GM19397 (cell line): ENCODE data around the gene C16orf90.
"Not testable (repeated sequence)": the region's sequence is repeated elsewhere in the genome, so short reads cannot be mapped to it uniquely, and the experiment has no call there.

Experiments
- ATAC-seq: cut with Tn5 transposase; IDR thresholded peaks from one replicate; pipeline ENCODE4 v1.9.1; 2021; ENCODE audit warnings: mild to moderate bottlenecking, moderate library complexity; ENCODE audit not compliant: unreplicated experiment

The C16orf90 gene

DNA sequence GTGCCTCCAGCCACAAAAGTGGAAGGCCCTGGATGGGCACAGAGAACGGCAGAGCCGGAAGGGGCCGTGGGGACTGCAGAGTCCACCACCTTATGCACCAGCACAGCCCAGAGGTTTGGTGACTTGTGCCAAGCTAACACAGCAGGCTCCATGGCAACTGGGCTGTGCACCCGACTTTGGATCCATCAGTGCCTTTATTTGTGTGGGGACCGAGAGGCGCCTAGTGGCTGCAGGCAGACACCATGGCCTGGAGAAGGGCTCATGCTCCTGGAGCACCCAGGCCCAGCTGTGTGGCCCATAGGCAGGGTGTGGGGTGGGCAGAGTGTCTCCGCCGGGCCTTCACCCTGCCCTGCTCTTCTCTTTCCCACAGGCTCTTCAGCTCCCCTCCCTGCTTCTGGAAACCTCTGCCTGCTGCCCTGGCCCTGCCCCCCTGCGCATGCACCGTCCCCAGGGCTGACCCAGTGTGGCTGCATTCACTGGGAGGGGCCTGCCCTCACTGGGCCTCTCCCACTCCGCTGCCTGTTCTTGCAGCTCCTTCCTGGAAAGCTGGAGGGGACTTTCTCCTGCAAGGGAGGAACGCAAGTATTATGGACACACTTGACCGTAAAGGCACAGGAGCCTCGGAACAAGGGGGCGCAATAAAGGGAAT lies 10.1 kb downstream of the C16orf90 start:
- ATAC-seq: no peak

DNA sequence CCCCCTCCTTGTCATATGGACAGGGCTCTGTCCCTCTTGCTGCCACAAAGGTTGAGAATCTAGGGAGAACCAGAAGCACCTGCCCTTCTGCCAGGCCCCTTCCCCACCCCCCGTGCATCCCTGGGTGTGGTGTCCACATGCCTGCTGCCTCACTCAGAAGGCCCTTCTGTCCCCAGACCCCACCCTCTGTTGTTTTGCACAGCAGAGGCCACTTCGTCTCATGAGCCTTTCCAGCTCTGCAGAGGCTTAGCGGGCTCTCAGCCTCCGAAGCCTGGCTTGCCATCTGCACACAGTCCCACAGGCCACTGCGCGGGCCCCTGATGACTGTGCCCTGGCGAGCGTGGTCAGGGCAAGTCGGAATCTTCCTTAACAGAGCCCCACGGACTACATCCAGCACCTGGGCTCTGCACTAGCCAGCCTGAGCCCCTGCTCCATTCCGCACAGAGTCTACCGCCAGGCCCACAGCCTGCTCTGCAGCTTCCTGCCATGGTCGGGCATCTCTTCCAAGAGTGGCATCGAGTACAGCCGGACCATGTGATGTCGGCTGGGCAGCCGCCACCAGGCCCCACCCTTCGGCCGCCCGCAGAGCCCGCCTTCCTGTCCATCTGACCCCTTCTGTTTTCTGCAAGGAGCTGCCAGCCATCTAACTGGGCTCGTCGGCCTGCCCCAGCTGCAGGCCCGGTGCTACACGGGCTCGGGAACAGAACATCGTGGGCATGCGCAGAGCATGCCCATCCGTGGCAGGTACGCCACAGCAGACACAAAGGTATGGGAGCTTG lies 10.8 kb downstream of the C16orf90 start:
- ATAC-seq: no peak

DNA sequence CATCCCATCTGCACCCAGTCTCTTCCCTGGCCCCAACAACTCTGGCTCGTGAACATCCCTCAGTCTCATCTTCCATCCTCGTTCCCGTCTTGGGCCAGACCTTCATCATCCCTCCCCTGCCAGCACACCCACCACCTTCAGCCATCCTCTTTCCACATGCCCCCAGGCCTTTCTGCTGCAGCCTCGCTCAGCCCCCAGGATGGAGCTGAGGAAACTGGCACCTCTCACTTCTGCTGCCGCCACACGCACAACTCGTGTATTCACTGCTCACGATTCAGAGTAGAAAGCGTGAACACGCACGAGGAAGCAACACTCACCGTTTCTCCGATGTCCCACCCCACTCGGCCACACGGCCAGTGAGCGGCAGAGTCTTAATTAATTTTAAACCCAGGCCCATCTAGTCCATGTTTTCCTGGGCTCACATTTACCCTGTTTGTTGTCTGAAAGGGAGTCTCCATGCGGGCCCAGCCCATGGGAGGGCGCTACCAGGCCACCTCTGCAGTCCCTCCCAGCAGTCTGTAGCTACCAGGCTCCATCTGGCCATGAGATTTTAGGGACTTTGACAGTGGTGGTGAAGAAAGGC lies 12.5 kb downstream of the C16orf90 start:
- no peak for ATAC-seq

DNA sequence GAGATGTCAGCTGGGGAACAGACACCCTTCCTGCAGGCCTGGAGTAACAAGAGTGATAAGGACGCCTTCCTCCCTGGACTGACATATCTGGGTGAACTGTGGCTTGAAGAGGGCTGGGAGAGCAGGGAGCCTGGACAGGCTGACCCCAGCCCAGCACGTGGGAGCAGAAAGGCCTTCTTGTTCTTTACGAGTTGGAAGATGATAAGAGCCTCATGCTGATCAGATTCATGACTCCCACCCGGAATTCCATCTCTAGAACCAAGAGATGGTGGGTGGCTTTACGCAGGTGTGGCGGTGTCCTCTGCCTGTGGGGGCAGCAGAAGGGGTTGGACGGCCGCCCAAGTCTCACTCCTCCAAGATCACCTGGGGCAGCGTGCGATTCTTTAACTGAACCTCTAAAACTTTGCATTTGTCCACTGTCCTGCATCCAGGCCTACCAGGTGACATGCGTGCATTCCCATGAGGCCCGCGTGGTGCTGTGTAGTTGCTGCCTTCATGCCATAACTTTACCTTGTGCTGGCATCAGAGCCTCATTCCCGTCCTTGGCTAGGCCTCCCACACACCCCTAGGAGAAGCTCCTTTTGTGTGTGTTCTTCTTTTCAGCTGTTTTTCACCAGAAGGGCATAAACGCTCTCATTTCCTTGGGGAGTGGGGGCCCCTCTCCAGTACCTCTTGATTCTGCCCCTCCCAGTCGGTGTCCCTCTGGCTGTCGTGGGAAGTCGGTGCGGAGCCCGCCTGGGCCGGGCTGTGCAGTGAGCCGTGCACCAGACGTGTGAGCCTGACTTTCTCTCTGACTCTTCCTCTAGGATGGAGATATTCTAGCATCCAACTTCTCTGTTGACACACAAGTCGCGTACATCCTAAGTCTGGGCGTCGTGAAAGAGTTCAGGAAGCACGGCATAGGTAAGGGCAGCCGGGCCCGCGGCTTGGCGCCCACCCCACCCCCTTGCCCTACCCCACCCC lies 13.3 kb downstream of the C16orf90 start:
- no peak for ATAC-seq

DNA sequence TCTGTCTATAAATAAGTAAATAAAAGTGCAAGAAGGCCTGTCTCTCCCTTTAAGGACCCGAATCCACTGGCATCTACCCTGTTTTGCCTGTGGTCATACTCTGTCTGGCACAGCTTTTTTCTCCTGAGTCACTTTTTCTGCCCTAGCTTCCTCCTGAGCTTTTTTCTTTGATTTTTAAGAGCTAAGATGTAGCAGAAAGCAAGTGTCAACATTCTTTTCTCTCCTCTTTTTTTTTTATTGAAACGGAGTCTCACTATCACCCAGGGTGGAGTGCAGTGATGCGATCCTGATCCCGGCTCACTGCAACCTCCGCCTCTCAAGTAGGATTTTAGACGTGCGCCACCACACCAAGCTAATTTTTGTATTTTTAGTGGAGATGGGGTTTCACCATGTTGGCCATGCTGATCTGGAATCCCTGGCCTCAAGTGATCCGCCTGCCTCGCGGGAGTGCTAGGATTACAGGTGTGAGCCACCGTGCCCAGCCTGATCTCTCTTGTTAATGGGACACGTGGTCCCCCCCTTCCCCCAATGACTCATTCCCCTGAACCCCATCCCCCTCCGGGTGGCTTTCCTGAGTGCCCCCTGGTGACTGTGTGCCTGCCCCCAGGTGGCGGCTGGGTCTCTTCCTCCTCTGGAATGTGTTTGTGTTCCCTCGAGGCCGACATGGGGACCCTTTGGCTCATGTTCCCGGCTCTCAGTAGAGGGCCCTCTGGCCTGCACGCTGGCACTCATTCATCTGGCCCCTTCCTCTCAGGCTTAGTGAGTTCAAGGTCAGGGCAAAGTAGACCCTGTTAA lies 14.2 kb downstream of the C16orf90 start:
- no peak for ATAC-seq

DNA sequence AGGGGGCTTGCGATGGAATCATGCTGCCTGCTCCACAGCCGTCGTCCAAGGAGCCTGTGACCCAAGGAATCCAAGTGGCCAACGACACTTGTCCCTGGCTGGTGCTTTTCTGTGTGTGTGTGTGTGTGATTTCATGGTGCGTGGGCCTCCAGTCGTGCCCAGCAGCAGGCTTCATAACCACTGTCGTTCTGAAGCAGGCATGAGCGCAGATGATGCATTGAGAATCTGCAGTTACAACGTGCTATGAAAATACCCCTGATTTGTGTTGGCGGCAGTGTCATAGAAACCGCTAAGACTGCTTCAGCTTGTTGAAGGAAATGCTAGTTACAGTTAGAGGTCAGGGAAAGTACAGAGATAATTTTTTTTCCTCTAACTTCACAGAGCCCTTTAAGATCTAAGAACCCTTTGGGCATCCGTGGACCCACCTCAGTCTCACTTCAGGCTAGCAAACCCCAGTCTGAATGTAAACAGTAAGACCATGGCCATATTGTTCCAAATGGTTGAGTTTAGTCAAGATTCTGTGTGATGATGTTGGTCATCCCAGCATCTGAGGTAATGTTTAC lies 15.6 kb downstream of the C16orf90 start:
- ATAC-seq: no peak

DNA sequence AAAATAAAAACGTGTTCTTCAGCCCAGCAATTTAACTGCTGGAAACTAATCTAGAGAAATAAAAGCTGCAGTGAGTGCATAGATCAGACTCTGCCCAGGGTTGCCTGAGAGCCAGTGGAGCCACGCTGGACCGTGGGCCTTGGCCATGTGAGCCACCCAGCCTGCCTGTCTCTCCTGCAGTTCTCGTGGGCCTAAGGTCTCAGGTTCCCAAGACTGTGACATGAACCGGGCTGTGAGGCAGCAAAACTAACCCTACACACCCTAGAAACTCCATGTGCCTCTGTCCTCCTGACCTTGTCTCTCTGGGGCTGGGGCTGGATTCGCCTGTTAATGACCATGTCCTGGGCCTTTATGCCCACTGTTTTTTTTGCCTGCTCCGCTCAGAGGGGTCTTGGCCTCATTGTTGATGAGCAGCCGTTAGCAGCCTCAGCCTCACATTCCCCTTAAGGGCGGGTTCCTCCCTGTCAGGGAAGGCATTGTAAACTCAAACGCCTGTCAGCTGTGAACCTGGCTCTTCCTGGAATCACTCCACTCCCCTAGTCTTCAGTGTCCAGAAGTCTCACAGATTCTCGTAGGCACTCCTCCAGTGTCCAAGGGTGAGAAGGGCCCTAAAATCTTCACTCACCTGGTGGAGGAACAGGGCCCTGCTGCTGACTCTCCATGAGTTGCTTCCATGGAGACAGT lies 16.9 kb downstream of the C16orf90 start:
- ATAC-seq: no peak

DNA sequence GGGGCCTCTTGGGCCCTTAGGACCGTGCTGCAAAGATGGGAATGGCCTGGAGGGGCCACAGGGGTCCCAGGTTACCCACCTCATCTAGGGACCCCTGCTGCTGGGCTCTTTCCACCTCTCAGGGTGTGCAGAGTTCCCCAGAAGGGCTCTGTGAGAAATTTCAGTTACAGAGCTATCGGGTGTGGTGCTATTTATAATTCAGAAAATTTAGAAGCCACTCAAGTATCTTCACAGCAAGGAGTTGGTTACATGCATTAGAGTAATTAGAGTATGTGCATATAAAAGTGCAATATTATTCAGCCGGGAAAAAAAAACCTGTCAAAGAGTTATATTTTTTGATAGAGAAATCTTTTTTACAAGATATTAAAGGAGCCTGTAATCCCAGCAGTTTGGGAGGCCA lies 18.9 kb downstream of the C16orf90 start:
- ATAC-seq: no peak

DNA sequence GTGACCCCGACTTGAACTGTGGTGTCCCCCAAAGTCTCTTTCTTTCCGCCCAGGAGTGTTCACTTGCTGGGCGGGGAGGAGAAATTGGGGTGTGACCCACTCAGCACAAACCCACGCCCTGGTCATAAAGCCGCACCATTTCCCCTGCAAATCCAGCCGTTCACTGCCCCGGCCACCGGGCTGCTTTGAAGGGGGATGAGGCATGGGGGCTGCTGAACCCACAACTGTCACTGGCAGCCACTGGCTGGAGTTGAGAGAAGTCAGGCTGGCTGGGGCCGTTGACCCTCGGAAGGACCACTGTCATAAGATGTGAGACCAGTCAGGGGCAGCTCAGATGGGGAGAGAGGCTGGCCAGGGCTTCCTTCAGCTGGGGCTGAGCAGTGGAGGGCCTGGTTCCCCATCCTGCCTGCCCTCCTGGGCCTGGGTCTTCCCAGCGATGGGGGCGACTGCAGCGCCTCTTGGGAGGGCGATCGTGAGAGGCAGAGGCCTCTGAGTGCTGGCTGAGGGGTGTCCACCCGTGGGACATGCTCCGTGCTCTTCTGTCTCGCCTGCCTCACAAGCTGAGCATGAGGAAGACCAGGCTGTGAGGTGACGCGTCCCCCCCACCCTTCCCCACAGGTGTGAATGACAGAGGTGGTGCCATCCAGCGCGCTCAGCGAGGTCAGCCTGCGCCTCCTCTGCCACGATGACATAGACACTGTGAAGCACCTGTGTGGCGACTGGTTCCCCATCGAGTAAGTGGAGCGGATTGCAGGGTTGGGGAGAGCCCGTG lies 19.5 kb downstream of the C16orf90 start:
- no peak for ATAC-seq

DNA sequence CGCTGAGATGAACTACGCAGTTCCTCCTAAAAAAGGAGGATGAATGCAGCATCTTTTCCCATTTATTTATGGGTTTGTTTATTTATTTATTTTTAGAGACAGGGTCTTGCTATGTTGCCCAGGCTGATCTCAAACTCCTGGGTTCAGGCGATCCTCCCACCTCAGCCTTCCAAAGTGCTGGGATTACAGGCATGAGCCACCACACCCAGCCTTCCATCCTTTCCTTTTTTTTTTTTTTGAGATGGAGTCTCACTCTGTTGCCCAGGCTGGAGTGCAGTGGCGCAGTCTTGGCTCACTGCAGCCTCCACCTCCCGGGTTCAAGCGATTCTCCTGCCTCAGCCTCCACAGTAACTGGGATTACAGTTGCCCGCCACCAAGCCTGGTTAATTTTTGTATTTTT lies 20.4 kb downstream of the C16orf90 start:
- not testable (repeated sequence) for ATAC-seq

DNA sequence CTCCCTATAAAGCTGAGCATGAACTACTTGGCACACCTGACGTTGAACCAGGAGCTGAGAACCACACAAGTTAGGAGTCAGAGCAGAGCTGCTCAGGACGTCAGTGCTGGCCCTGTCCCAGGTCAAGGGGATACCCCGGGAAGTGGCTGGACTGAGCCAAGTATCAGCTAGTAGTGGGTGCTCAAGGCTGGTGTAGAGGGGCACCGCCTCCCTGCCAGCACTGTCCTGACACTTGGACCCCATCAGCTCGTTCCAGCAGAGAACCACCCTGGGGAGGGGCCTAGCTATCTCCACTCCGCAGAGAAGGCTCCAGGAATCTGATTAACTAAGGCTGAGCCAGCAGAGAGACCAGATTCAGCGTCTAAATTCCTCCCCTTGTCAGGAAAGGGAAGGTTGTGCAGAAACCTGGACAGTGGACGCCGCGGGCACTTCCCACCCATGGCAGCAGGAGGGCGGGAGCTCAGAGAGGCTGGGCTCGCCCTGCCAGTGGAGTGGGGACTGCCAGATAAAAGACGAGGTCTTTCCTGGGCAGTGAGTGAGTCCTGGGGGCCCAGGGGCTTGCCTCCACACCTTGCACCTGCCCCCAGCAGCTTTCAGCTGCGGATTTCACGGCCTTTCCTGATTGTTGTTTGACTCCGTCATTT lies 21.0 kb downstream of the C16orf90 start:
- no peak for ATAC-seq

DNA sequence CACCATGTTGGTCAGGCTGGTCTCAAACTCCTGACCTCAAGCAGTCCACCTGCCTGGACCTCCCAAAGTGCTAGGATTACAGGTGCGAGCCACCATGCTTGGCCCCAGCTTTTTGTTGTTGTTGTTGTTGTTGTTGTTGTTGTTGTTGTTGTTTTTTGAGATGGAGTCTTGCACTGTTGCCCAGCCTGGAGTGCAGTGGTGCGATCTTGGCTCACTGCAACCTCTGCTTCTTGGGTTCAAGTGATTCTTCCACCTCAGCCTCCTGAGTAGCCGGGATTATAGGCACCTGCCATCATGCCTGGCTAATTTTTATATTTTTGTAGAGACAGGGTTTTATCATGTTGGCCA lies 21.7 kb downstream of the C16orf90 start:
- ATAC-seq: not testable (repeated sequence)

DNA sequence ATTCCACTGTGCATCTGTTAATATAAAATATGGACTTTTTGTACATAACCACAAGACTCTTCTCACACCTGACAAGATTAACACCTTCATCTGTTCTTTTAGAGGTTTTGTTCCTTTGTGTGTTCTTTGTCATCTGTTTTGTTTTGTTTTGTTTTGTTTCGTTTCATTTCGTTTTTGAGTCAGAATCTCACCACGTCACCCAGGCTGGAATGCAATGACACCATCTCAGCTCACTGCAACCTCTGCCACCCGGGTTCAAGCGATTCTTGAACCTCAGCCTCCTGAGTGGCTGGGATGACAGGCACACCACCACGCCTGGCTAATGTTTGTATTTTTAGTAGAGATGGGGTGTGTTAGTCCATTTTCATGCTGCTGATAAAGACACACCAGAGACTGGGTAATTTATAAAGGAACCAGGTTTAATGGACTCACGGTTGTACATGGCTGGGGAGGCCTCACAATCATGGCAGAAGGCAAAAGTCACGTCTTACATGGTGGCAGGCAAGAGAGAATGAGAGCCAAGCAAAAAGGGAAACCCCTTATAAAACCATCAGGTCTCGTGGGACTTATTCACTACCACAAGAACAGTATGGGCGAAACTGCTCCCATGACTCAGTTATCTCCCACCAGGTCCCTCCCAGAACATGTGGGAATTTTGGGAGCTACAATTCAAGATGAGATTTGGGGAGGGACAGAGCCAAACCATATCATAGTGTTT lies 22.3 kb downstream of the C16orf90 start:
- ATAC-seq: no peak

DNA sequence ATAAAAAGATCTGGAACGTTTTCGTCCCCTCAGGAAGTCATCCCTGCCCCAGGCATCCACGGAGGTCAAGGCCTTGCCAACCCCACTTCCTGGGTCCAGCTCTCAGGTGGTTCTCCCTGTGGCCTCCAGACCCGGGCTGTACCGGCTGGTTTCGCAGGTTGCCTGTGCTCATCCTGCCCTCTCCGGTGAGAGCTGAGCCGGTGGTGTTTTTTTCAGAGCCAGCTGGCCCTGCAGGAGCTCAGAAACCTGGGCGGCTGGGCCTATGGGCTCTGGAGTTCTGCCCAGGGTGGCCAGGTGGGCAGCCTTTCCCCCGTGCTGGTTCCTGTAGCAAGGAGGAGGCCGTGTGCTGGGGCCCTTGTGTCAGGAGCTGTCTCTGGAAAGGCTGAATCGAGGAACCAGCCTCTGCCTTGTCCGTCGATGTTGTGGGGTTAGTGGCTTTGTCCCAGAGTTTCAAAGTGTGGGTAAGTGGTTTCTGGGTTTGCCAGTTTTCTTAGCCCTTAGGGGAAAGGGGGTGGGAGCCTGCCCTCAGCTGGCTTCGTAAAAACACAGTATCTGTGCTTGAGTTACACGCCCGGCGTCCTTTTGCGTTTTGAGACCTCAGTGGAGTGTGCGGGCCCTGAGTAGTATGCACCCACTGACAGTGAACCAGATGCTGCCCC lies 23.6 kb downstream of the C16orf90 start:
- ATAC-seq: no peak

DNA sequence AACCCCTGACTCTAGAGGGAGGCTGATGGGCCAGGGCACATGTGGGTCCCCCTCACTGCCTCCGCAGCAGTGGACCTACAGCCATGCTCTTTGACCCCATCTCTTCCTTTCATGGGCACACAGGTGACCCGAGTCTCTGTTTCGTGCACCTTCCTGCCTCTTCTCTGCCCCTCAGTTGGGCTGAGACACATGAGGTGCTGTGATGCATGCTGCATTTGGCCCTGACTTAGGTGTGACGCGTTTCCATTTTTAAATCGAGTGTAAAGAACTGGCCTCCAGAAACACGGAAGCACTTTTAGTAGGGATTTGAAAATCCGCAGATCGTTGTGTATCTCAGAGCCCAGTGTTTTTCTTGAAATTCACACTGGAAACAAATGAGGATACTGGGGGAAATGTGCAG lies 24.6 kb downstream of the C16orf90 start:
- no peak for ATAC-seq

DNA sequence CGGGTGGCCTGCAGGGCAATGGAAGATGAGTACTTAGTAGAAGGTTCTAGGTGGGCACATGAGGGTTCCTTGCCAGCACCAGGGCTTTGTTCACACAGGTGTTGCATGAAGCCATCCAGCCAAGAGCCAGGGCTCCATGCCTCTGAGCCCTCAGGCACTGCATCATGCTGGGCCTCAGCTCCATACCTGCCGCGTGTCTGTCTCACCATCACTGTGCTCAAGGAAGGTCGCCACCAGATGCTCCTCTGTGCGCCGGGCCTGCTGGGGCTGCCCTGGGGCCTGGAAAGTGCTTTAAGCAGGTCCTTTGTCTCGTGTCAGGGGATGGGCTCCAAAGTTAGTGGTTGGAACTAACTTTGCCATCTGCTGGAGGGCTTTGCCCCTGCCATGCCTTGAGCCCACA lies 25.6 kb downstream of the C16orf90 start:
- ATAC-seq: no peak

DNA sequence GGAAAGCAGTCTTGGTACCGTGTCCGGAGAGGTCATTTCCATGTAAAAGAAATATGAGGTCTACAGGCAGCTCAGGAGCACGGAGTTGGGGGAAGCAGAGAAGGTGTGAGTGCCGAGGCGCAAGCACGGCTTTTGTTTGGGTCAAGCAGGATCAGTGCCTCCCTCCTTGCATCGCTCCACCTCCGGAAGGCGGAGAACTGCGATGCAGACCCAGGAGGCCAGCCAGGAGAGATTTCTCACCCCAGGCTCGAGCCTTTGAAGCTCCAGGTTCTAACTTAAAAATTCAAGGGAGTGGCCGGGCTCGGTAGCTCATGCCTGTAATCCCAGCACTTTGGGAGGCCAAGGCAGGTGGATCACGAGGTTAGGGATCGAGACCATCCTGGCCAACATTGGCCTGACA lies 26.8 kb downstream of the C16orf90 start:
- no peak for ATAC-seq
